B cell (primary cell): Measurements from ENCODE around the gene MID2.

Experiments
- EZH2 ChIP-seq: IDR thresholded peaks from 2 replicates; pipeline ENCODE4 v1.6.1; 2012; ENCODE audit warnings: borderline replicate concordance, low read depth, mild to moderate bottlenecking, moderate library complexity, low read length; ENCODE audit not compliant: insufficient read depth, poor library complexity, severe bottlenecking
- TF ChIP-seq, protein P1 (sequence below): fragments of 200-600 bp; IDR thresholded peaks from one replicate; pipeline ENCODE4 v1.8.0; 2022; ENCODE audit warnings: antibody characterized with exemption, mild to moderate bottlenecking

DNA sequence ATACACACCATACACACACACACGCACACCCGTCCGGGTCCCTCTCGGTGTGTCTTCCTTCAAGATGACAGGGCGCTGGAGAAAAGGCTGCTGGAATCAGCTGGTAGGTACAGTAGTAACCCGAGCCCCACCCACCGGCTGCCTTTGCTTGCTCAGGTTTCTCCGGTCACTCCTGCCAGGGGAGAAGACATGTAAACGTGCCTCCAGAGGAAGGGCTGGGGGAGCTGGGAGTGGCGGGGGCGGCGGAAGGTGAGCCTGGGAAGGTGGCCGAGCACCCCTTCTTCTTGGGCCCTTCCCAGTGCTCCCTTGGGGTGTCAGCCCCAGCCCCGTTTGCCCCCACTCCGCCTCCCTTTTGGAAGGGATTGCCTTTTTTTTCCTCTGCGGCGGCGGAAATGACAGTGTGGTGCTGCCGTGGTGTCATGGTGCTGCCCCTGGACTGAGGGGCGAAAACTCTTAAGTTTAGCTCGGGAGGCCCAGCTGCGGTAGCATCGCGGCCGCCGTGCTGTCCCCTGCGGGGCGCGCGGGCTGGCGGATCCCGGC lies at the start of gene MID2:
- TF ChIP-seq, protein P1, sequence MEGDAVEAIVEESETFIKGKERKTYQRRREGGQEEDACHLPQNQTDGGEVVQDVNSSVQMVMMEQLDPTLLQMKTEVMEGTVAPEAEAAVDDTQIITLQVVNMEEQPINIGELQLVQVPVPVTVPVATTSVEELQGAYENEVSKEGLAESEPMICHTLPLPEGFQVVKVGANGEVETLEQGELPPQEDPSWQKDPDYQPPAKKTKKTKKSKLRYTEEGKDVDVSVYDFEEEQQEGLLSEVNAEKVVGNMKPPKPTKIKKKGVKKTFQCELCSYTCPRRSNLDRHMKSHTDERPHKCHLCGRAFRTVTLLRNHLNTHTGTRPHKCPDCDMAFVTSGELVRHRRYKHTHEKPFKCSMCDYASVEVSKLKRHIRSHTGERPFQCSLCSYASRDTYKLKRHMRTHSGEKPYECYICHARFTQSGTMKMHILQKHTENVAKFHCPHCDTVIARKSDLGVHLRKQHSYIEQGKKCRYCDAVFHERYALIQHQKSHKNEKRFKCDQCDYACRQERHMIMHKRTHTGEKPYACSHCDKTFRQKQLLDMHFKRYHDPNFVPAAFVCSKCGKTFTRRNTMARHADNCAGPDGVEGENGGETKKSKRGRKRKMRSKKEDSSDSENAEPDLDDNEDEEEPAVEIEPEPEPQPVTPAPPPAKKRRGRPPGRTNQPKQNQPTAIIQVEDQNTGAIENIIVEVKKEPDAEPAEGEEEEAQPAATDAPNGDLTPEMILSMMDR = no peak
- TF ChIP-seq EZH2 = no peak
